ENCODE results near the gene MYH3.

Gene MYH3

DNA sequence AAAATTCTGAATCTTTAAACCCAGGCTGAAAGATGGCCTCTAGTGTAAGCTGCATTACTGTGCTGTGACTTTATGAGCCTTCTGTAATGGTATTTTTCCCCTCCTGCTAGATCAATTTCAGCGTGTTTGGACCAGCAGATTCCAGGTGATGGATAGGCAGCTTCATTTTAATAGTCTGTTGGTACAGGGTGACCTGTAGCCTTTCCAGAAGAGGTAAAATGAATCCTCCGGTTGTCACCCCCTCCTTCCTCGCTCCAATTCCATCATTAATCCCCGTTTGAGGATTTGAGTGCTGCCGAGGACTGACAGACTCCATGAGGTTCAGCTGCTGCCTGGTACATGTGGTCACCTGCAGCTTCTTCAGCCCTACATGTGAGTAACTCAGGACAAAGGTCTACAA, 48.9 kb downstream of the MYH3 start:
- no peak overlapping the region for H3K4me3 Mint-ChIP-seq

DNA sequence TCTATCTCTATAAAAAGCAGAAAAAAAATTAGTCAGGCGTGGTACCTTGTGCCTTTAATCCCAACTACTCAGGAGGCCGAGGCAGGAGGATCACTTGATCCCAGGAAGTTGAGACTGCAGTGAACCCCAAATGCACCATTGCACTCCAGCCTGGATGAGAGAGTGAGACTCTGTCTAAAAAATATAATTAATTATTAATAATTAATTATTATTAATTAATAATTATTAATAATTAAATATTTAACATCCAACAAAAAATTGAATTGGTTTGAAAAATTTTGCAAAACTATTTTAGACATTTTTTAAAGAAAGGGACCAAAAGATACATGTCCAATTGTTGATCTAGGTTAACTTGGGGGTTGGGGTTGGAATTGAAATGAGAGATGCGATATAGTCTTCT, 51.0 kb downstream of the MYH3 start:
- no peak overlapping the region for H3K27ac Mint-ChIP-seq
- no peaks in the 10 kb centered on the region for H3K4me1 Mint-ChIP-seq
- no peak for DNase-seq
- ATAC-seq: no peak
- no peak overlapping the region for H3K4me3 Mint-ChIP-seq
- H3K27me3 Mint-ChIP-seq: peaks cover 6% of the 10 kb centered on the region
- H3K9me3 Mint-ChIP-seq: no peaks in the 10 kb centered on the region

More for the DNA sequence above, 48.9 kb downstream of the MYH3 start:
- DNase-seq (no peak), ATAC-seq (no peak)
- Mint-ChIP-seq H3K4me1 (no peaks in the 10 kb centered on the region), H3K27me3 (peaks cover 15% of the 10 kb centered on the region), H3K27ac (no peak overlapping the region), H3K9me3 (no peaks in the 10 kb centered on the region)

DNA sequence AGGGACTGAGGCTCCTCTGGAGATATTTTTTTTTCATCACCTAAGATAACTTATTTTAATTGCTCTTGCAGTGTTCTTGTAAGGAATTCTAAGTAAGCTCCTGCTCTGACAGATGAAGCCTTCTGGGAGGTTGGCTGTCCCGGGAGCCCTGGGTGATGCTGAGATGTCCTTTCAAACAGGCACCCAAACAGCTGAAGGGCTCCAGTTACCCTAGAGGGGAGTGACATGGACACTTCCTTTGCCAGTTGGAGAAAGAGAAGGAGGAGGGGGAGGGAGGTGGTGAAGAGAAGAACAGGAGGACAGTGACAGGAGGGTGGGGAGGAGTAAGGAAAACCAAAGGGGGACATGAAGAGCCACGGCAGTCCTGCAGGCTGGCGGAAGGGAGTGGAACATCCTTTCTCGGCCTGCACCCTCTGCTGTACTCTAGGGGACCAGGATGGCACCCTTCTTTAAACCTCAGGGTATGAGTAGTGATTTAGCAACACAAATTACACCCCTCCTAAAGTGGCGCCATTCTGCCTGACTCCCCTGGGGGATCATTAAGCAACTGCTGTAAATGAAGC, 51.8 kb downstream of the MYH3 start:
- ATAC-seq (no peak), DNase-seq (no peak)
- no peaks in the 10 kb centered on the region for H3K9me3 Mint-ChIP-seq
- peaks cover 6% of the 10 kb centered on the region for H3K27me3 Mint-ChIP-seq
- no peak overlapping the region for H3K4me3 Mint-ChIP-seq
- no peak overlapping the region for H3K27ac Mint-ChIP-seq
- no peaks in the 10 kb centered on the region for H3K4me1 Mint-ChIP-seq

DNA sequence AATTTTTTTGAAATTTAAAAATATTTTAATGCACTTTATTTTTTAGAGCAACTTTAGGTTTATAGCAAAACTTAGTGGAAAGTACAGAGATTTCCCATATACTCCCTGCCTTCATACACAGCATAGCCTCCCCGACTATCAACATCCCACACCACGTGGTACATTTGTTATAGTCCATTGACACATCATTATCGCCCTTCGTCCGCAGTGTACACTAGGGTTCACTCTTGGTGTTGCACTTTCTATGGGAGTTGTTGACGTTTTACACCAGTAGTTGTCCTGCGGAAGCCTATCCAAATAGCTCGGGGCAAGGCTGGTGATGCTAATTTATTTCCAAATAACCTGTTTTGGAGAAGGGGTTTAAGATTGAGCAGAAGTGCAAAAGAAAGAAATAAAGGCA, 52.6 kb downstream of the MYH3 start:
- no peak for ATAC-seq
- no peak for DNase-seq
- Mint-ChIP-seq H3K27ac (no peak overlapping the region), H3K4me3 (no peak overlapping the region), H3K4me1 (no peaks in the 10 kb centered on the region), H3K9me3 (no peaks in the 10 kb centered on the region), H3K27me3 (peaks cover 14% of the 10 kb centered on the region)

DNA sequence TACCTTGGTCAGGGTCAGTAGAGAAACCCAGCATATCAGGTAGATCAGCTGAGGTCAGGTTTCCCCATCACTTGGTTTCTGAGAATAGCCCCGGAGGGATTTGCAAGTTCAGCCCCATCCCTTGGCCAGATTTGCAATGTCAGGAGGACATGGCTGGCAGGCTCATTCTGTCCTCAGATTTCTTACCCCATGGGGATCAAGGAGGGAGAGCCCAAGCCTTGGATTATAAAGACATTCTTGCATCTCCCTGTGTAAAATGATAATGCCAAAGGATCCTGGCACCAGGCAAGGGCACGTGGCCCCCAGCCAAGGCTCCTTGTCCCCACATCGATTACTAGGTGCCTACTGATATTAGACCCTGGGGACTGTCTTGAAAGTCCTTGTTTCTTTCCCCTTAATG, 53.2 kb downstream of the MYH3 start:
- no peak overlapping the region for H3K27ac Mint-ChIP-seq
- H3K27me3 Mint-ChIP-seq: peaks cover 16% of the 10 kb centered on the region
- ATAC-seq (no peak), DNase-seq (no peak)
- H3K4me3 Mint-ChIP-seq: no peak overlapping the region
- no peaks in the 10 kb centered on the region for H3K4me1 Mint-ChIP-seq
- no peaks in the 10 kb centered on the region for H3K9me3 Mint-ChIP-seq

DNA sequence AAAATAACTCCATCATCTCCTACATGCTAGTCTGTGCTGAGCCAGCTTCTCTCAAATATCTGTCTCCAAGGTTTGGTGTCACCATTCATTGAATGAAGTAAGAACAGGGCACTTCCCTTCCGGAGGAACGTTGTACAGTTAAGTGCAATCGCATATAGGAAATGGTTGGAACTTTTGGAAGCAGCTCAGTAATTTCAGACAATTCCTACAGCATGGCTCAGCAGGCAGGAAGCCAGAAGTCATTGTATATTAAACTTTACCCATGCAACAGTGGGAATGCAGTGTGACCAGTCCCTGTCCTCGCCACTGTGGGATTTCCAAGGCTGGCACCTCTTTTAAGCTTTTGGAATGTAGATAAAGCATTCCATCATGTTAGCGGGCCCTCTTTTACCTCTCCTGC, 56.5 kb downstream of the MYH3 start:
- H3K27me3 Mint-ChIP-seq: peaks cover 11% of the 10 kb centered on the region
- no peak for DNase-seq
- no peak overlapping the region for H3K27ac Mint-ChIP-seq
- H3K4me1 Mint-ChIP-seq: no peaks in the 10 kb centered on the region
- no peak overlapping the region for H3K4me3 Mint-ChIP-seq
- no peak for ATAC-seq
- no peaks in the 10 kb centered on the region for H3K9me3 Mint-ChIP-seq

DNA sequence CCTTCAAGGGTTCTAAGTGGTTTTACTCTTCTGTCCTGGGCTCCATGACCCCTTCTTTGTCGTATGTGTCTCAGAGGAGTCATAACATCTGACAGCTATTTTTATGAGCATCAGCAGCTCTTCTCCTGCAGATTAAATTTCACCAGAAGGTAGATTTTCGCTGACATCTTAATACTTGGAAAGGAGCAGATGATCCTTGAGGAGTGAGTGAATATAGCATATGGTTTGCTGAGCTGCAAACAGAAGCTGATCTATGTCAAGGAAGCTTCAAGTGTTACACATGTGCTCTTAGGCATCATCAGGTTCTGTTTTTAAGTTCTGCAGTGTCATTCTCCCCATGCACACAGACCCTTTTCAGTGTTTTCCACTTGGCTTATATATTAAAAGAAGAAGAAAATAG, 58.5 kb downstream of the MYH3 start:
- no peaks in the 10 kb centered on the region for H3K4me1 Mint-ChIP-seq
- no peak for DNase-seq
- peaks cover 15% of the 10 kb centered on the region for H3K27me3 Mint-ChIP-seq
- no peaks in the 10 kb centered on the region for H3K9me3 Mint-ChIP-seq
- H3K27ac Mint-ChIP-seq: no peak overlapping the region
- ATAC-seq: no peak
- H3K4me3 Mint-ChIP-seq: no peak overlapping the region

DNA sequence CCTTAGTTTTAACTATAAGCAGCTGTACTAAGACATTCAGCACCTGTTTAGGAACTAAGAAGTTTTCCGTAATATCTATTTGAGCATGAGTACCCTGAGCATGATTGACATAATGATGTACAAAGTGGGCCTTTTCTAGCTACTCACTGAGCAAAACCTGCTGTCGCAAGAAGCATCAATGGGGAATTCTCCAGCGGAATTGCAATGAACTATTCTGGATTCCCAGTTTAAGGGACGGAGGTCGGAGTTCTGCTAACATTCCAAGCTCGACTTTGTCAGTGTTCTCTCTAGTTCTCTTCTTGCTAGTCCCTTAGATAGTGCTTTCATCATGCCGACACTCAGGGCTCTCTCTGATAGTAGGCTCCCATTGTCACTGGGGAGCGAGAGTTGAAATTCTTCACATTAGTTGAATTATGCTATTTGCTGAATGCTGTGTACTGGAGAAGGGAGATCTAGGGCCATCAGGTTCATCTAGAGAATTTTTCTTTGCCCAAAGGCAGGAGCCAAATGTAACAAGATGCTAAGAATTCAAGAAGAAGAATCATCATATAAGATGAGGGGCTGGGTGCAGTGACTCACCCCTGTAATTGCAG, 67.5 kb downstream of the MYH3 start:
- Mint-ChIP-seq H3K4me1 (no peaks in the 10 kb centered on the region), H3K27ac (no peak overlapping the region), H3K4me3 (no peak overlapping the region), H3K27me3 (peaks cover 23% of the 10 kb centered on the region), H3K9me3 (no peaks in the 10 kb centered on the region)
- no peak for ATAC-seq
- DNase-seq: no peak

DNA sequence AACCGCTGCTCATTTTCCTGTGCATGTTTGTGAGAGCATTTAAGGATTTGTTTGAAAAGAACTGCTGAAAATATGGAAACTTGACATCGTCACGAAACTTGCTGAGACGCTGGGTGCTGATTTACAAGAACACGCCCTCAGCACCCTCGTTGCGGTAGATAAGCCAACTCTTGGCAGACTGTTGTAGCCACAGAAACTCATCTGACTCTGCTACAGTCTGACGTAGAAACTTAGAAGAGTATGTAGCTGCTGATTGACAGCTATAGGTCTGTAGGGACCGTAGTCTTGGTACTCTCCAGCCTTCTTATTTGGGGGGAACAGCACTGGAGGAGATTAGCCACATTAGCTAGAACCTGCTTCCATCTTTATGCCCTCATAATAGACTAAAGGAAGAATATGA, 71.6 kb downstream of the MYH3 start:
- Mint-ChIP-seq H3K27ac (no peak overlapping the region), H3K27me3 (peaks cover 22% of the 10 kb centered on the region), H3K4me1 (no peaks in the 10 kb centered on the region), H3K4me3 (no peak overlapping the region), H3K9me3 (no peaks in the 10 kb centered on the region)
- ATAC-seq (no peak), DNase-seq (no peak)

DNA sequence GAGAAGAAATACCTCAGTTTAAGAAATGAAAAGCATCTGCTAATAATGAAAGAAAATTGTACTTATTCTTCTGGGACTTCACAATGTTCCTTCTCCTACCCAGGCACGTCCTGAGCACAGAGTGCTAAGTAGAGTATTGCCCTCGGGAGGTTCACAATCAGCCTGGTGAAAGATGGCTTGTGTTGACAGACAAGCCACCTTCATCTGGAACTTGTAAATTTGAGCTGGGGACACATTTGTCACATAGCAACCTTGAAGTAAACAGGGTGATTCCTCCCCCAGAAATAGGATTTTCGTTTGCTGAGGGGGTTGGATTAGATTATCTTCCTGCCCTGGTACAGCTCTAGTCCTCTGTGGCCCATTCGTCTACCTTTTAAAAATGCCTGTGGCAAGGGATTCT, 73.3 kb downstream of the MYH3 start:
- Mint-ChIP-seq H3K4me3 (no peak overlapping the region), H3K9me3 (no peaks in the 10 kb centered on the region), H3K27me3 (peaks cover 22% of the 10 kb centered on the region), H3K4me1 (no peaks in the 10 kb centered on the region), H3K27ac (no peak overlapping the region)
- DNase-seq (no peak), ATAC-seq (no peak)

DNA sequence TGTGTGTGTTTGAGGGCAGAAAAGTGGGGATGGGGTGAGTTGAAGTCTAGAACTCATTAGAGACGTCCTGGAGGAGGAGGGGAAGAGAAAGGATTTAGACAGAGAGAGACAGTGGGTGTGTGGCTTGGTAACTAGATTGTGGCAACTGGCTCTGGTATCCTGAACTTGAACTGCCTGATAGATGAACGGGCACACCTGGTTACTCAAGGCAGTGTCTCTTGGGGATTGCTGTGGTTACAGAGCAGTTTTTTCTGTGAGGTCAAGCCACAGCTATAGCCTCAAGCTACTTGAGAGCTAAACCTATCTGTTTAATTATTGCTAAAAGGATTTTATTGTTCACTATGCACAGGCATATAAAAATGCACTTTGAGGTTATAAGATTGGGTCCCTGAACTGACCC, 77.8 kb downstream of the MYH3 start:
- Mint-ChIP-seq H3K27me3 (peaks cover 8% of the 10 kb centered on the region), H3K4me3 (no peak overlapping the region), H3K27ac (no peak overlapping the region), H3K9me3 (no peaks in the 10 kb centered on the region), H3K4me1 (no peaks in the 10 kb centered on the region)
- ATAC-seq: no peak
- no peak for DNase-seq

All from stimulated activated naive CD8-positive, alpha-beta T cell treated with anti-CD3 and anti-CD28 coated beads, Interleukin-15, amount 100 ng/mL, for 72 hours (primary cell).